Aorta (tissue), 5 donors: ENCODE results near the gene SLC7A11. TPM values are rescaled to one million over a fixed set of nuclear protein-coding genes. Genes with fewer than 3 reads are reported as not detected.

Experiments
- ATAC-seq: fragments of 200-7000 bp; cut with Tn5 transposase; one replicate; pipeline ENCODE4 v1.9.1; 2022; ENCODE audit warnings: moderate library complexity; ENCODE audit not compliant: low FRiP score
- DNase-seq, 2 donors: peaks; one replicate each; pipeline ENCODE4 v3.0.0-alpha.2; 2020
- H3K27ac ChIP-seq, 2 donors: one replicate each; pipeline ENCODE4 v1.5.1; 2013; ENCODE audit warnings: low read length in 2 of 2, mild to moderate bottlenecking in 2 of 2, moderate library complexity in 2 of 2, control low read depth in 1 of 2, inconsistent platforms in 1 of 2, low read depth in 1 of 2
- H3K27me3 ChIP-seq, 2 donors: one replicate each; pipeline ENCODE4 v1.6.1; 2013; ENCODE audit warnings: control low read depth in 1 of 2, low read length in 1 of 2, mild to moderate bottlenecking in 1 of 2, moderate library complexity in 1 of 2; ENCODE audit not compliant: insufficient read depth in 2 of 2, control insufficient read depth in 1 of 2
- H3K36me3 ChIP-seq, 2 donors: one replicate each; pipeline ENCODE4 v1.6.1; 2013; ENCODE audit warnings: control low read depth in 1 of 2, low read length in 1 of 2, mild to moderate bottlenecking in 1 of 2; ENCODE audit not compliant: insufficient read depth in 2 of 2, control insufficient read depth in 1 of 2
- H3K4me1 ChIP-seq, 2 donors: one replicate each; pipeline ENCODE4 v1.6.1; 2013; ENCODE audit warnings: low read length in 2 of 2, control low read depth in 1 of 2, mild to moderate bottlenecking in 1 of 2, moderate library complexity in 1 of 2; ENCODE audit not compliant: insufficient read depth in 2 of 2, control insufficient read depth in 1 of 2
- H3K4me3 ChIP-seq, 2 donors: one replicate each; pipeline ENCODE4 v1.5.1; 2013; ENCODE audit warnings: low read length in 2 of 2, control low read depth in 1 of 2, mild to moderate bottlenecking in 1 of 2
- H3K9me3 ChIP-seq: one replicate; pipeline ENCODE4 v1.6.1; 2013; ENCODE audit warnings: mild to moderate bottlenecking, low read length; ENCODE audit not compliant: control insufficient read depth
- WGBS, 2 donors: extraction: QIAGEN DNeasy Blood & Tissue Kit; methylation state at CpG; one replicate each; pipeline ENCODE4 v1.1.7; 2013; 5-methylcytosine and 5-hydroxymethylcytosine counted together
- intact Hi-C, 2 donors: fragments of 100-400 bp; cut with DNase I; formaldehyde crosslinking; loops; one replicate each; pipeline versions ENCODE4 v1.14.2 to v1.15.0; 2022
- polyA plus RNA-seq, 2 donors: library from polyadenylated mRNA; stranded (reverse); fragments of 200-250 nt; gene quantifications; one replicate each; pipeline ENCODE4 v1.2.3, GENCODE V29; 2013
- total RNA-seq, 2 donors: library from RNA; stranded (reverse); fragmentation: NEBNext Ultra II Directional; extraction: Animal tissue kit (Norgen Biotek cat#: 25700); gene quantifications; one replicate each; pipeline ENCODE4 v1.2.1, GENCODE V29; 2021
- donor health status: healthy with polysubstance abuse.
- donor health status: Bipolar disorder and iron deficiency.
- donor health status: DM: no; HTN: no; CAD: no.
- donor health status: DM: no; HTN: no; CAD: no.
- donor health status: DM: yes; HTN: yes; CAD: no.

Gene SLC7A11
- total and polyA plus RNA-seq, 4 donors, result 0.13 to 1.5 (median 0.51) TPM

- Histone ChIP-seq H3K4me1 (no peaks in the 10 kb centered on the region), H3K27ac (no peak overlapping the region), H3K27me3 (no peaks in the 10 kb centered on the region), H3K9me3 (no peaks in the 10 kb centered on the region), H3K36me3 (no peaks in the 10 kb centered on the region), H3K4me3 (no peak overlapping the region)
- DNase-seq, result no peak
- intact Hi-C loops, result no loop called here
- ATAC-seq, result no peak
- WGBS, 2 donors, result 67 to 75% methylated on average over 5 of the region's 5 CpGs
Measured at GRCh38 chr4:138251938-138252337, 9.8 kb upstream of the SLC7A11 start.

DNA sequence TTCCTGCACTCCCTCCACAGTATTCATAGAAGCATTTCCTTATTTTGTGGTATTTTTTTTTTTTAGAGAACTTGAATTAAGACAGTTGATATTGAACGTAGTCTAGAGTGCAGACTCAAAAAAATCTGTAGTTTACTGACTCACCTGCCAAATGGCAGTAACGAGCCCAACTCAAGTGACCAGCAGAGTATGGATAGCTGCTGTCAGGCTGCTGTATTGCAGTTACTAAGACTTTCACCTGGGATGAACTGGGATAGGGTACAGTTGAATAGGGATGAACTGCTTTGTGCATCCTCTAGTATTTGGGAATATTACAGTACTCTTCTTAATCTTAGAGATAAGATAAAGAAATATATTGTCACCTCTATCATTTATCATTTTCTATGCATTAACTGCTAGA is 7.0 kb upstream of the SLC7A11 start:
- ATAC-seq, result no peak
- H3K27ac ChIP-seq, result no peak overlapping the region
- H3K4me1 ChIP-seq, result no peaks in the 10 kb centered on the region
- intact Hi-C loops, result no loop called here
- H3K27me3 ChIP-seq, result no peaks in the 10 kb centered on the region
- no peaks in the 10 kb centered on the region for H3K36me3 ChIP-seq
- no peaks in the 10 kb centered on the region for H3K9me3 ChIP-seq
- H3K4me3 ChIP-seq, result no peak overlapping the region
- no peak for DNase-seq
- WGBS, 2 donors, result 81 to 83% methylated on average over 2 of the region's 2 CpGs

- ATAC-seq (no peak), DNase-seq (no peak)
- intact Hi-C loops, result no loop called here
- Histone ChIP-seq H3K4me3 (no peak overlapping the region), H3K9me3 (no peaks in the 10 kb centered on the region), H3K4me1 (no peaks in the 10 kb centered on the region), H3K36me3 (no peaks in the 10 kb centered on the region), H3K27me3 (no peaks in the 10 kb centered on the region), H3K27ac (no peak overlapping the region)
- WGBS, 2 donors, result 85 to 95% methylated on average over 2 of the region's 2 CpGs
Measured at GRCh38 chr4:138248058-138248457, 5.9 kb upstream of the SLC7A11 start.

- Histone ChIP-seq H3K27ac (no peak overlapping the region), H3K36me3 (no peaks in the 10 kb centered on the region), H3K9me3 (no peaks in the 10 kb centered on the region), H3K4me3 (no peak overlapping the region), H3K4me1 (no peaks in the 10 kb centered on the region), H3K27me3 (no peaks in the 10 kb centered on the region)
- WGBS, 2 donors, result 81 to 83% methylated on average over 3 of the region's 3 CpGs
- intact Hi-C loops, result no loop called here
- DNase-seq (no peak), ATAC-seq (no peak)
Measured at GRCh38 chr4:138247643-138248042, 5.5 kb upstream of the SLC7A11 start.

- Histone ChIP-seq H3K36me3 (no peaks in the 10 kb centered on the region), H3K9me3 (no peaks in the 10 kb centered on the region), H3K27ac (no peak overlapping the region), H3K27me3 (no peaks in the 10 kb centered on the region), H3K4me3 (no peak overlapping the region), H3K4me1 (no peaks in the 10 kb centered on the region)
- 95% methylated on average over 3 of the region's 3 CpGs for WGBS, 2 donors
- DNase-seq, result no peak
- intact Hi-C loops, result no loop called here
- ATAC-seq, result no peak
Measured at GRCh38 chr4:138243369-138243768, 1.2 kb upstream of the SLC7A11 start.

GRCh38 chr4:138242834-138243156 is 646 bp upstream of the SLC7A11 start:
- H3K36me3 ChIP-seq, result no peaks in the 10 kb centered on the region
- intact Hi-C loops, result no loop called here
- H3K9me3 ChIP-seq, result no peaks in the 10 kb centered on the region
- no peak overlapping the region for H3K27ac ChIP-seq
- H3K27me3 ChIP-seq, result no peaks in the 10 kb centered on the region
- no peak overlapping the region for H3K4me3 ChIP-seq
- 24 to 63% methylated on average over 1 of the region's 1 CpG for WGBS, 2 donors
- no peak for ATAC-seq
- DNase-seq, result no peak
- no peaks in the 10 kb centered on the region for H3K4me1 ChIP-seq

DNA sequence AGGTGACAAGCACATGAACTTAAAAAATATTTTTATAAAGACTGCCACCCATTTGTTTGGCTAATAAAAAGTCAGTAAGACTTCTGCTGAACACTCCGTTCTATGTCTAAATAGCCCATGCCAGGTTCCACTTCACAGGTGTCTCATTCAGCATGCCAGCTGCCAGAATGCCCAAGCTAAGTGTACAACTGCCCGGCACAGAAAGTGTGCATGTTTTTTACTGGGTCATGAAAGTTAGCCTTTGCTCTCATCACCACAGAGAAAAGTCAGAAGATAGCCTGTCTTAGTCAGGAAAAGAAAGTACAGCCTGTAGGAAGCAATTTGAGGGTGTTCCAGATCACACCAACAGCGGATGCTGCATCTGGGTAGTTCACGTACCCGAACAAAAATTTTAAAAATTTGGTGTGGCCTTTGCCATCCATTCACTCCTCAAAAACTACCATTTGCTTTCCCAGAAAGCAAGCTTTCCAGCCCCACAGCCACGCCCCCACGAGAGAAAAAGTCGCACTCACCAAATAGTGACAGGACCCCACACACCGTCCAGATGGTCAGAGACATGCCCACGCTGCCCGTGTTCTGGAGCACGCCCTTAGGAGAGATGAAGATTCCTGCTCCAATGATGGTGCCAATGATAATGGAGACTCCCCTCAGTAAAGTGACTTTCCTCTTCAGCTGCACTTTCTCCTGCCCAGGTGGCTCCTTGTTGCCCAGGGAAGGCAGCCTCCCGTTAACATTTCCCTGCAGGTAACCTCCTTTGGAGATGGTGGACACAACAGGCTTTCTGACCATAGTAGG is 671 bp downstream of the SLC7A11 start:
- intact Hi-C loops, result no loop called here
- no peak overlapping the region for H3K4me3 ChIP-seq
- WGBS, 2 donors, result 66 to 79% methylated on average over 13 of the region's 13 CpGs

DNA sequence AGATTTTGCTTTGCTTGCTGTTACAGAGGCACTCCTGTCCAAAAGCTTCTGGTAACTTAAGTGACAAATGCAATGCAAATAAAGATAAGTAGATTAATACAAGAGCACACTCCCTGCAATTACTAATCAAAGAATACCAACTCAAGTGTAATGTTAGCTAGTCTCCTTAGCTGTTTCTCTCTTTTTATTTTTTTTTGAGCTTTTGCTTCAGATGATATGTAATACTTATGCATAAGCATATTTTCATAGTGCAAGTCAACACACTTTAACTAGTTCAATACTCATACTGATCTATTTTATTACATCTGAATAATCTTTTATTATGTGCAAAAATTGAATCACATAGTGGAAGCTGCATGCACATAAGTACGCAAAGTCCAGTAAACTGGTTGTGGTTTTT is 2.7 kb downstream of the SLC7A11 start:
- DNase-seq (no peak), ATAC-seq (no peak)
- Histone ChIP-seq H3K27me3 (no peaks in the 10 kb centered on the region), H3K36me3 (no peaks in the 10 kb centered on the region), H3K9me3 (no peaks in the 10 kb centered on the region), H3K27ac (no peak overlapping the region), H3K4me3 (no peak overlapping the region), H3K4me1 (no peaks in the 10 kb centered on the region)
- intact Hi-C loops, result no loop called here
- WGBS, 2 donors, result 0% methylated on average over 1 of the region's 1 CpG

More for the DNA sequence above, 671 bp downstream of the SLC7A11 start:
- Histone ChIP-seq H3K9me3 (no peaks in the 10 kb centered on the region), H3K27me3 (no peaks in the 10 kb centered on the region), H3K27ac (no peak overlapping the region), H3K36me3 (no peaks in the 10 kb centered on the region), H3K4me1 (no peaks in the 10 kb centered on the region)
- ATAC-seq (peak; percentile 51), DNase-seq (no peak)

DNA sequence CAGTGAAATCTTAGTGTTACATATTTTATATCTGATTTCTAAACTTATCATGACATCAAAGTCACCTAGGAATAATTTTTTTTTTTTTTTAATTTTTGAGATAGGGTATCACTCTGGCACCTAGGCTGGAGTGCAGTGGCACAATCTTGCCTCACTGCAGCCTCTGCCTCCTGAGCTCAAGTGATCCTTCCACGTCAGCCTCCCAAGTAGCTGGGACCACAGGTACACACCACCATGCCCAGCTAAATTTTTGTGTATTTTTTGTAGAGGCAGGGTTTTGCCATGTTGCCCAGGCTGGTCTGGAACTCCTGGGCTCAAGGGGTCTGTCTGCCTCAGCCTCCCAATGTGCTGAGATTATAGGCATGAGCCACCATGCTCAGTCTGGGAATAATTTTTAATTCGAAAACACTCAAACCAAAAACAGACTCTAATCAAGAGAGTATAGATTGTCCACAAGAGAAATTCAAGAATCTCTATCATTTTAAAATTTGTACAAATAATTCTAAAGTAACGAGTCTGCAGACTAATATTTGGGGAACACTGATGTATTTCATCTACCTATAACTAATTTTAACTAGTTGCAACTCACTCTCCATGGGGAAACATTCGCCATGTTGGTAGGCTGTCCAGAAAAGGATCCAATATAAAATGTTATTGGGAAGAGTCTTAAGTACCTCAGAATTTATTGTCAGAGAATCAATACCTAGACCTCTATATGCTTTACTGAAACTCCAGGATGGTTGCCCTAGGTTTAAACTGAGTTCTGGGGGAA is 3.4 kb downstream of the SLC7A11 start:
- Histone ChIP-seq H3K36me3 (no peaks in the 10 kb centered on the region), H3K4me1 (no peaks in the 10 kb centered on the region), H3K4me3 (no peak overlapping the region), H3K9me3 (no peaks in the 10 kb centered on the region), H3K27me3 (no peaks in the 10 kb centered on the region), H3K27ac (no peak overlapping the region)
- WGBS, 2 donors, result 96 to 97% methylated on average over 4 of the region's 4 CpGs
- no peak for ATAC-seq
- no peak for DNase-seq
- intact Hi-C loops, result no loop called here
